SK-N-MC (cell line): ENCODE data around the gene MON1B.

Experiments
- EZH2 ChIP-seq: fragments of 200-600 bp; sonication (generic); IDR thresholded peaks from one replicate; pipeline ENCODE4 v1.6.1; 2017; ENCODE audit warnings: antibody characterized with exemption
- POLR2AphosphoS5 ChIP-seq: IDR thresholded peaks from 2 replicates; pipeline ENCODE4 v1.6.1; 2012; ENCODE audit warnings: mild to moderate bottlenecking, low read depth, low read length, borderline replicate concordance

DNA sequence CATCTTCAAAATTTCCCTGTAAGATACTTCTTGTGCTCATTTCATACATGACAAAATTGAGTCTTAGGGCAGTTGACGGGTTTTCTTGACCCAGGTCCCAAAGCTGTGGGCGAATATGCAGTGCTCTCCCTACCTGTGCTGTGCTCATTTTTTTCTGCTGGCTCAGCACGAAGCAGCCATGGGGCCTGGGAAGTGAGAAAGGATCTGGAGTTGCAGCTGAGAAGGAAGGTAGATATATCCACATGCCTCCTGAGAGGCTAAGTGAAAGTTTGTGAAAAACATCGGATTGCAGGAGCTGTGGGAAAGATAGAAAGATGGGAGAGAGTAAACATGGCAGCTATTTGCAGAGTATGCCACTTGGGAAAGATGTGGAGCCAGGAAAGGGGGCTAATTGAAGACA, 42.9 kb upstream of the MON1B start:
- TF ChIP-seq EZH2: no peak
- TF ChIP-seq POLR2AphosphoS5: no peak
